Brain pericyte (primary cell): ENCODE data around the gene PEX16.

ENCODE experiments used
- DNase-seq: peaks from one replicate; pipeline ENCODE4 v3.0.0-alpha.2; 2012; ENCODE audit warnings: low read depth, low spot score

PEX16 gene

GRCh38 chr11:45917623-45918330 is at the start of gene PEX16:
TSS of gene PEX16 (minus strand) at chr11:45917877. CDS start at chr11:45917811, 66 bp downstream.
- peak; percentile 98 for DNase-seq

DNA sequence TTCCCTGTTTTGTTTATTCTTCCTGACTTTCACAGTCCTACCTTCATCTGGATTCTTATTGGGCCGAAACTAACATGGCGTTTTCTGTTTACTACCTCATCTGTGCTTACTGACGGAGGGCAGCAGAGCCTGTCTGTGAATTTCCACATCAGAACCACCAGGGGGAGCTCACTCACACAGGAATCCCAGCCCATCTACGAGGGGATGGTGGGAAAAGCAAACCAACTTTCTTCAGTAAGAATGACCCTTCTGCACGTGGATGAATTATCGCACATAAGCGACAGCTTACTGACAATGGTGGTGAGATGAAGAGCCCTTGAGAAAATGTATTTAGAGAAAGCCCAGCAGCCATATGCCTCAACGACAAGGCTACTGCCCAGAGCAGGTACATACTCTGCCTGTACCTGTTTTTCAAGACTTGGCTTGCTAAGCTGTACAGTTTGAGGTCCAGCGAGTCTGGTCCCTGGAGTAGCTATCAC is 47.3 kb upstream of the PEX16 start:
- DNase-seq: peak; percentile 27

GRCh38 chr11:45961751-45962240 is 44.1 kb upstream of the PEX16 start:
- DNase-seq: no peak

GRCh38 chr11:45960387-45961095 is 42.9 kb upstream of the PEX16 start:
- no peak for DNase-seq

DNA sequence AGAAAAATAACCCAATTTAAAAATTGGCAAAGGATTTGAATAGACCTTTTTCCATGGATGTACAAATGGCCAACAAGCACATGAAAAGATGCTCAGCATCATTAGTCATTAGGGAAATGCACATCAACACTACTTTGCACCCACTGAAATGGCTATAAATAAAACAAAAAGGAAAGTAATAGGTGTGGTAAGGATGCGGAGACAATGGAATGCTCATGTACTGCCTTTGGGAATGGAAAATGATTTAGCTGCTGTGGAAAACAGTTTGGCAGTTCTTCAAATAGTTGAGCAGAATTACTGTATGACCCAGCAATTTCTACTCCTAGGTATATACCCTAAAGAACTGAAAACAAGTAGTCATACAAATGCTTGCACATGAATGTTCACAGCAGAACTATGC is 42.2 kb upstream of the PEX16 start:
- no peak for DNase-seq

- DNase-seq: no peak
Measured at GRCh38 chr11:45949992-45950407, 32.3 kb upstream of the PEX16 start.

DNA sequence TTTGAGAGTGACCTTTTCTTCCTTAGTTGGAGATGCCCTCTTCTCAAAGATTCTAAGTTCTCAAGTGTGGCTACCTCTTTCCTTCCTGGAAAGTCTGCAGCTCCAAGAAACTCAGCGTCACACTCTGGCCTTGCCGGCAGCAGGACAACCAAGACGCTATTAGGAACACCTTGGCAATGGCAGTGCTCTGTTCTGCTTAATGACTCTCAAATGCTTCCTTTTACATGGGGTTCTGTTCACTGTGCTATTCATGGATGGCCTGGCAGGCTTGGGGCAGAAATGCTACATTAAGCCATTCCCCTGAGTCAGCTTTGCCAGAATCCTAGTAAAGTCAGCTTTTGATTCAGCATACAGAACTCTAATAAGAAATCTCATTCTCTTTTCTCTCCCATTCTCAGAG is 30.7 kb upstream of the PEX16 start:
- DNase-seq: no peak

DNA sequence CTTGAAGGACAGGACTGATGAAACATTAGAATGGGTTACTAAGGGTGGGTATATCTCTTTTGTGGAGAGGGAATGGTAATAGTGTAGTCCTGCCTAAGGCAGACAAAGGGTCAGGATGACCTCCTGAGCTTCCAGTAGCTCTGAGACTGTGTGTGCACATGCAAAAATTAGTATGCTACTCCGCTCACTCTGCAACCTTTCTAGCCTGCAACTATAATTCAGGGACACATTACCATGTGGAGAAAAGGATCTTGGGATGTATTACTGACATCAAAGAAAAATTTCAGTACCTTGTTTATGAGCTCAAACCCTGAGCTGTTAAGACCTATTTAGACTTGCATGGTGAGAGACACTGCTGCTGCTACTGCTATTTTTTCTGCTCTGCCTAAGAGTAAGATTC is 30.2 kb upstream of the PEX16 start:
- no peak for DNase-seq

GRCh38 chr11:45945397-45945999 is 27.8 kb upstream of the PEX16 start:
- DNase-seq: no peak

- DNase-seq: no peak
Measured at GRCh38 chr11:45942381-45942780, 24.7 kb upstream of the PEX16 start.

DNA sequence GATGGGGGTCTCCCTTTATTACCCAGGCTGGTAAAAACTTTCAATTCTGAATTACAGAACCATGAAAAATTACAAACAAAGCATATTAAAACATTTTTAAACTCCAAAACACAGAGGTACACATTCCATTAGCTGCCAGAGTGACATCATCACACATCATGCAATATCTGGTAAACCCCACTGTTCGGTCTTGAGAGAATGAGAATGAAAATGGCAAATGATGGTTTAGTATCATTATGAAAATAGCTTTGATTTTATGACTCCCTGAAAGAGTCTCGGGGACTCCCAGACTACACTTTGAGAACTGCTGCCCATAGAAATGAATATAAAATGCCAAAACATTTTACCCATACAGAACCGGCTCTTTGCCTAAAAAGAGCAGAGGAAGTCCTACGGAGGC is 23.6 kb upstream of the PEX16 start:
- DNase-seq: no peak

- DNase-seq: no peak
Measured at GRCh38 chr11:45939836-45940235, 22.2 kb upstream of the PEX16 start.

DNA sequence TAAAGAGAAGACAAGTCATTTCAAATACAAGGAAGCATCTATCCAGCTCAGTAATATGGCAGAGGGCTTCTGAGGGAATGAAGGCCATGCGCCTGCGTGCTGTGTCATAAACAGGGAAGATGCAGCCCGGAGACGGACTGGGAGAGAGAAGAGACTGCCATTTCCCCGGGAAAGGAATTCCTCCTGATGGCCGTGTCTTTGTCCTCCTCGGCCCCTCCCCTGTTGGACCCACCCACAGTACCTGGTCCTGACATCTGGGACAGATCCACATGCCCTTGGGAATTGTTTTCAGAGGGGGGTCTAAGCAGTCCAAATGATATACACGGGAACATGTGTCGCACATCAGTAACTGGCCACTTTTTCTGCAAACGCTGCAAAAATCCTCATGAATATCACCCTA is 20.2 kb upstream of the PEX16 start:
- DNase-seq: no peak

- no peak for DNase-seq
Measured at GRCh38 chr11:45936511-45937054, 18.9 kb upstream of the PEX16 start.

- no peak for DNase-seq
Measured at GRCh38 chr11:45935349-45936064, 17.8 kb upstream of the PEX16 start.

DNA sequence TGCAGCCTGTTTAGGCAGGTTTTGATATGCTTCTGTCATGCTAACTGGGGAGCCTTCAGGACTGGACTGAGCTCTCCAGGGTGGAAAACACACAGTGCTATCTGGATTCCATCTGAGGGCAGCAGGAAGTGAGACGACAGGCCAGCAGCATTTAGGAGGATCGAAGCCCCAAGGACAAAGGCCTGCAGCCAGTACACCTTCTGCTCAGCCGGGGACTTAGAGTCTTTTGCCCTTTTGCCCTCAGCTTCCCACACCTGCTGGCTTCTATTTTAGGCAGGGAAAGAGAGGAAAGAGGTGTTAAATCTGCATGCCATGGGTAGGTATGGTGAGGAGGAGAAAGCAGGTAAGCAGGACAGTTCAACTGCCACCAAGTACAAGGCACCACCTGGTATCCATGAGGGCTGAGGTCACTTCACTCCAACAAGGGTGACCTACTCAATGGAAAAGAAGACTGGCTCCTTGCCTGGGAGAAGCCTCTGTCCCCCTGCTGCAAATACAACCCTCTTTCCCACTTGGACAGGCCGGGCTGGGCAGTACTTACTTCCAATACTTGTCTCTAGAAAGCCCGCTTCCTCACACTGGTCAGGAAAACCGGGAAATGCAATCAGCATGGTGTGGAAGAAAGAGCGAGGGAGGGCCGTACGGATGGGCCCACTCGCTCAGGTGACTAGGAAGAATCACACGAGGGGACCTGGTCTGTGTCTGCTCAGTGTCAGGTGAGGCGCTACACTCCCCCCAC is 17.1 kb upstream of the PEX16 start:
- DNase-seq: no peak

- DNase-seq: no peak
Measured at GRCh38 chr11:45933846-45934579, 16.3 kb upstream of the PEX16 start.

- DNase-seq: no peak
Measured at GRCh38 chr11:45933131-45933831, 15.6 kb upstream of the PEX16 start.

DNA sequence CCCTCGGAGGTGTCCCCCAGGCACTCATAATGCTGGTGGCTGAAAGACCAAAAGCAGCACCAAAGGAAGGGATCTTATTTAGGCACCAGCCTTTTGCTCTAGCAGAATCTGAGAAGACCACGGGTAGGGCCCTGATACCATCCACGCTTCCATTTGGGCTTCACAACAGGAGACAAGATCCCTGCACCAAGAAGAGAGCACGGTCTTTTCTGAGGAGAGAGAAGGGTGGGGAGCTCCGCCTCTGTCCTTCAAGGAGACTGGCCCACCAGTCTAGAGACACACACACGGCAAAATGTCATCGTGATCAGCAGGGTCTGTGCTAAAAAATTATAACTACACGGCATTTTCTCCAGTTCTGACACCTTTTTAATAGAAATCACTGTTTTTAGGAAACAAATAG is 14.5 kb upstream of the PEX16 start:
- DNase-seq: no peak

DNA sequence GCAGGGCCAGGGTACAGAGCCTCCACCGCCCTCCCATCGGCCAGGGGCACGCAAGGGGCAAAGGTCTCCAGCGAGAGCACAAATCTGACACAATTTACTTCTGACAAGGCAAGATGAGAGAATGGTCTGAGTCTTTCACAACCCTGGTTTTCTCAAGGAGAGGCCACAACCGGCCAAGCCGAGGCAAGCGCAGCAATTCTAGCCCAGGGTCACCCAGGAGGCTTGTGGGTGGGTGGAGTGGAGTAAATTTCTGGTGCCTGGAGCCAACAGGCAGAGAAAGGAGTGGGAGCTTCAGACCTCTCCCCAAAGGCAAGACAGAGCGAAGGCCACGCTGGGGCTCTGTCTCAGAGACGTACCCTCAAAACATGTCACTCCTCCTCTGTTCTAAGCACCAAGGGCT is 14.1 kb upstream of the PEX16 start:
- no peak for DNase-seq
